ENCODE results near the gene CETN2.
"Not testable (repeated sequence)": the region's sequence is repeated elsewhere in the genome, so short reads cannot be mapped to it uniquely, and the experiment has no call there.

Gene CETN2

DNA sequence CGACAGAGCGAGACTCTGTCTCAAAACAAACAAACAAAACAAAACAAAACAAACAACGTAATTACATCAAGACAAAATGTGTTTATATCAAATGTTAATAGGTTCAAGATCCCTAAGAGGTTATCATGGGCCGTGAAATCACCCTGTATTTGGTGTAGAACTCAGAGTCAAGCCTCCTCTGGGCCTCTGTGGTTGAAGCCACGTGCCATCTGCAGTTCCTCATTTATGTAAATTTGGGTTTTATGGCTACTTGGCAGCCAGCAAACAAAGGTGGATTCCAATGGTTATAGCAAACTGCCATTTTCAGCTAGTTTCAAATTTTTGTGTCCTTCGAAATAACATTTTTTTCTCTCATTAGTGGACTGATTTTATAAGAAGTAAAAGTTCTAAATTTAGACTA is 16.7 kb upstream of the CETN2 start:
- TF ChIP-seq, protein P1, sequence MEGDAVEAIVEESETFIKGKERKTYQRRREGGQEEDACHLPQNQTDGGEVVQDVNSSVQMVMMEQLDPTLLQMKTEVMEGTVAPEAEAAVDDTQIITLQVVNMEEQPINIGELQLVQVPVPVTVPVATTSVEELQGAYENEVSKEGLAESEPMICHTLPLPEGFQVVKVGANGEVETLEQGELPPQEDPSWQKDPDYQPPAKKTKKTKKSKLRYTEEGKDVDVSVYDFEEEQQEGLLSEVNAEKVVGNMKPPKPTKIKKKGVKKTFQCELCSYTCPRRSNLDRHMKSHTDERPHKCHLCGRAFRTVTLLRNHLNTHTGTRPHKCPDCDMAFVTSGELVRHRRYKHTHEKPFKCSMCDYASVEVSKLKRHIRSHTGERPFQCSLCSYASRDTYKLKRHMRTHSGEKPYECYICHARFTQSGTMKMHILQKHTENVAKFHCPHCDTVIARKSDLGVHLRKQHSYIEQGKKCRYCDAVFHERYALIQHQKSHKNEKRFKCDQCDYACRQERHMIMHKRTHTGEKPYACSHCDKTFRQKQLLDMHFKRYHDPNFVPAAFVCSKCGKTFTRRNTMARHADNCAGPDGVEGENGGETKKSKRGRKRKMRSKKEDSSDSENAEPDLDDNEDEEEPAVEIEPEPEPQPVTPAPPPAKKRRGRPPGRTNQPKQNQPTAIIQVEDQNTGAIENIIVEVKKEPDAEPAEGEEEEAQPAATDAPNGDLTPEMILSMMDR (IDR thresholded peaks at IDR 0.05; ENCODE audit: low read depth, low read length, missing control alignments): no peak
- no peak overlapping the region for H3K4me3 ChIP-seq (replicated peaks; ENCODE audit: low read depth, low read length)
- DNase-seq (ENCODE audit: extremely low read depth, low read depth): no peak

DNA sequence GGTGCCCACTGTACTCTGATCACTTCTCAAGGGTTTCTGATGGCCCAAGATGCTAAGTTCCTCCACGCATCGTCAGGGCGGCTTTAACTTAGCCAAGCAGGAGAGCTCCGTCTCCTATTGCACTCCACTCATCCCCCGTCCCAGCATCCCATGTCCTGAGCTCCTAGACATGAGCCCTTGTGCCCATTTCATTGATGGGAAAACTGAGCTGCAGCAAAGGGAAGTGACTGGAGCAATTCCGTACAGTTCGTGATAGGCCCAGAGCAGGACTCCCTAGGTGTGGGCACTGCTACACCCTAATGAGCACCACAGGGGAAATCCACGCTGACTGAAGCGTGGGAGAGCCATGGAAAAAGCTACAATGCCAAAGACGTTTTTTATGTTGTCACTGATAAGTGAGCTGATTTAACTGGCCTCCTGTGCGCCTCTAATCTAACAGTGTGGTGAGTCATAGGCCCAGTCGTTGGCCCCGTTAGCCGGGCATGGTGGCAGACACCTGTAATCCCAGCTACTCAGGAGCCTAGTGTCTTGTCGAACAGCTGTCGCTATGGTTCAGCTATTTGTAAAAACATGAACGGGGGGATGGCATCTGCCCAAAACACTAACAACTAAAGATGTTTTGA is 15.2 kb upstream of the CETN2 start:
- H3K4me3 ChIP-seq (replicated peaks; ENCODE audit: low read depth, low read length): no peak overlapping the region
- DNase-seq (ENCODE audit: extremely low read depth, low read depth): no peak
- TF ChIP-seq, protein P1 (IDR thresholded peaks at IDR 0.05; ENCODE audit: low read depth, low read length, missing control alignments): no peak

DNA sequence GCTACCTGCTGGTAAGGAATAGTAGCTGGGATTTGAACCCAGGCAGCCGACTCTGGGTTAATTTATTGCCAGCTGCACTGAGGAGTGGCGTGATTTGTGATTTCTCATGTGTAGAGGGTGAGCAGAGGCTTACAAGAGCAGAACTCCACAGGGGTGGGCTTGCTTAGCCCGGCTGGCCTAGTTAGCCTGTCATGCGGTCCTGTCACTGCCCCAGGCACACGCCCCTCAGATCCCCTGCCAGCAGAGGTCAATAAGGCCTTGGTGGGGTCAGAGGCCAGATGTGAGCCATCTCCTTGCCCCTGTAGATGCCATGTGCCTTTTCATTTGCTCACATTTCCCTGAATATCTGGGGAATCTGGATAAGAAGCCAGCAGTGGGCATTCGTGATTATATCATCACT is 13.7 kb upstream of the CETN2 start:
- no peak overlapping the region for H3K4me3 ChIP-seq (replicated peaks; ENCODE audit: low read depth, low read length)
- no peak for DNase-seq (ENCODE audit: extremely low read depth, low read depth)
- TF ChIP-seq, protein P1 (IDR thresholded peaks at IDR 0.05; ENCODE audit: low read depth, low read length, missing control alignments): no peak

DNA sequence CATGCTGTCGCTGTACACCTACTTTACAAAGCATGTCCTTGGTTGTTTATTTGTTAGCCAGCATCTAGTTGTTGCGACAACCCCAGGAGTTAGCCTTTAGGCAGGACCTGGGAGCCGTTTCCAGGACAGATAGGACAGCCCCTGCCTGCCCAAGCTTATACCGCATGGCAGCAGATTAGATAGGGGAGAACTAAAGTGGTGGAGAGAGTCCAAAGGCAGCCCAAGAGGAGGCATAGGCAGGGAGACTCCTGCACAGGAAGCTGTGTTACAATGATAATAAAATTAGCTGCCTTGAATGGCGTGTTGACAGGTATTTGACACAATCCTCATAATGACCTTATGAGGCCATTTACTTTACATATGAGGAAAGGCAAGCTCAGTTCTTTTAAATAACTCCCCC is 13.3 kb upstream of the CETN2 start:
- no peak overlapping the region for H3K4me3 ChIP-seq (replicated peaks; ENCODE audit: low read depth, low read length)
- DNase-seq (ENCODE audit: extremely low read depth, low read depth): no peak
- TF ChIP-seq, protein P1 (IDR thresholded peaks at IDR 0.05; ENCODE audit: low read depth, low read length, missing control alignments): no peak

DNA sequence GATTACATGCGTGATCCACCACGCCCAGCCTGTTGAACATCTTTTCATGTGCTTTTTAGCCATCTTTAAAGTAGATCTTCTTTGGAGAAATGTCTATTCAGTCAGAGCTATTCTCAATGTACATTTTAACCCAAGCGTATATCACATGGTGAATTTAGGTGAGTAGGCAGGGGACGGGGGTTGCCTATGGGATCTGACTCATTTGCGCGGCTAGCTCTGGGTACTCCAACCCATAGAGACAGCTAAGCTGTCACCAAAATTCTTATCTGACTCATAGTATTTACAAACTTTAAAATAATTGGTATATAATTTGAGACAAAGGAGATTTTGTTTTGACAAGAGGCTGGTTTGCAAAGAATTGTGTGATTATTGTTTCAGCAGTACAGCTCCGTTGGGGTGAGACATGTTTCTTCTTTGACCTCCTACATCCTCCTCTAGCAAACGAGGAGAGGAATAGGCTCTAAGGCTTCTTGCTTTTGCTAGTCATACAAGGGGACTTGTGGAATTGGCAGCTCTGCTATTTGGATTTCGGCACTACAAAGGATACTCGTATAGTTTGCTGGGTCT is 12.3 kb upstream of the CETN2 start:
- TF ChIP-seq, protein P1 (IDR thresholded peaks at IDR 0.05; ENCODE audit: low read depth, low read length, missing control alignments): no peak
- DNase-seq (ENCODE audit: extremely low read depth, low read depth): no peak
- no peak overlapping the region for H3K4me3 ChIP-seq (replicated peaks; ENCODE audit: low read depth, low read length)

DNA sequence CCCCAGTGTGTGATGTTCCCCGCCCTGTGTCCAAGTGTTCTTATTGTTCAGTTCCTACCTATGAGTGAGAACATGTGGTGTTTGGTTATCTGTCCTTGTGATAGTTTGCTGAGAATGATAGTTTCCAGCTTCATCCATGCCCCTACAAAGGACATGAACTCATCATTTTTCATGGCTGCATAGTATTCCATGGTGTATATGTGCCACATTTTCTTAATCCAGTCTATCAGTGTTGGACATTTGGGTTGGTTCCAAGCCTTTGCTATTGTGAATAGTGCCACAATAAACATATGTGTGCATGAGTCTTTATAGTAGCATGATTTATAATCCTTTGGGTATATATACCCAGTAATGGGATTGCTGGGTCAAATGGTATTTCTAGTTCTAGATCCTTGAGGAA is 4.9 kb upstream of the CETN2 start:
- not testable (repeated sequence) for H3K4me3 ChIP-seq (replicated peaks; ENCODE audit: low read depth, low read length); DNase-seq (ENCODE audit: extremely low read depth, low read depth)

DNA sequence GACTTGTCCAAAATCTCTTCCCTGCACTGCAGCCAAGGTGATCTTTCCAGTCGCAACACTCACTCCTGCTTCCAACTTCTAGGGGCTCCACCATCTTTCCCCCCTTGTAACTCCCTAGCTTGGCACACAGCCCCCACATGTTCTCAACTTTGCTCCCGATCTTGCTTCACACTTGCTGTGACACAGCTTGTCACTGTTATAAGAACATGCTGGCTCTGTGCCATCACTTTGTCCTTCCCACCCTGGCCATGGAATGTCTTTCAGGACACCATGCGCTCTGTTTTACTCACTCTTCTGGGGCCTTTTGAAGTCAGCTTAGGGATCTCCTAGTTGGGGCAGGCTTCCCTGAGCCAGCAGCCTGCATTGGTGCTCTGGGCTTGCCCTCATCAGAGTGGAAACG is 2.8 kb upstream of the CETN2 start:
- no peak for DNase-seq (ENCODE audit: extremely low read depth, low read depth)
- TF ChIP-seq, protein P1 (IDR thresholded peaks at IDR 0.05; ENCODE audit: low read depth, low read length, missing control alignments): no peak

More for the DNA sequence above, 2.8 kb upstream of the CETN2 start:
- H3K4me3 ChIP-seq (replicated peaks; ENCODE audit: low read depth, low read length): no peak overlapping the region

All from HFF-Myc (cell line).